Activated CD8-positive, alpha-beta memory T cell treated with anti-CD3 and anti-CD28 coated beads, Interleukin-2, amount 50 U/mL, for 48 hours (primary cell): ENCODE results near the gene TMEM179B.
"Not testable (repeated sequence)": the region's sequence is repeated elsewhere in the genome, so short reads cannot be mapped to it uniquely, and the experiment has no call there.

Experiments used
- DNase-seq: peaks from one replicate; pipeline ENCODE4 v3.0.0-alpha.2; 2020

TMEM179B gene, protein sequence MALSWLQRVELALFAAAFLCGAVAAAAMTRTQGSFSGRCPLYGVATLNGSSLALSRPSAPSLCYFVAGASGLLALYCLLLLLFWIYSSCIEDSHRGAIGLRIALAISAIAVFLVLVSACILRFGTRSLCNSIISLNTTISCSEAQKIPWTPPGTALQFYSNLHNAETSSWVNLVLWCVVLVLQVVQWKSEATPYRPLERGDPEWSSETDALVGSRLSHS

DNA sequence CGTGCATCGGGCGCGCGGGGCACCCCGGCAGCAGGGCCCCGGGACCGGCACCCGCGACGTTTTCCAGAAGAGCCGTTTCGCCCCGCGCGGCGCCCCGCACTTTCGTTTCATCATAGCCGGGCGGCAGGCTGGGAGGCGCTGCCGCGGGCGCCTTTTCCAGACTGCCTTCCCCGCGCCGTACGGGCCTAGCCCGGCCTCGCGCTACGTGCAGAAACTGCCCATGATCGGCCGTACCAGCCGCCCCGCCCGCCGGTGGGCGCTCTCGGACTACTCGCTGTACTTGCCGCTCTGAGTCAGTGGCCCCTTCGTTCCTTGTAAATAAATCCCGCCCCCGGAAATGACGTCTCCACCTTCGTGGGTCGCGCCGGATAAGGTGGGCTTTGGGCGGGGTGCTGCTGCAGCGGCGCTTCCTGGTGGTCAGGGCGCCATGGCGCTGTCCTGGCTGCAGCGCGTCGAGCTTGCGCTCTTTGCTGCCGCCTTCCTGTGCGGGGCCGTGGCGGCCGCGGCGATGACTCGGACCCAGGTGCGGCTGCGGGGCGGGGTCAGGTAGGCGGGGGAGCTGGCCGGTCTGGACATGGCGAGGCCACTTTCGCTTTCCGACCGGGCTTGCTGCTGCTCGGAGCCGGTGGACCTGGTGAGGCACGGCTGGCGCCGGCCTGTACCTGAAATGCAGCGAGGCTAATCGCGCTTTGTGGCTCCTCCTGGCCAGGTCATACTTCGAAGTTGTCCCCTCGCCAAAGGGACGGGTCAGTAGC, at the start of gene TMEM179B:
Gene TMEM179B (plus strand): TSS at position 398 of the 755 bp plus-strand sequence. CDS start 30 bp downstream, at position 428.
- DNase-seq = peak; percentile 99

DNA sequence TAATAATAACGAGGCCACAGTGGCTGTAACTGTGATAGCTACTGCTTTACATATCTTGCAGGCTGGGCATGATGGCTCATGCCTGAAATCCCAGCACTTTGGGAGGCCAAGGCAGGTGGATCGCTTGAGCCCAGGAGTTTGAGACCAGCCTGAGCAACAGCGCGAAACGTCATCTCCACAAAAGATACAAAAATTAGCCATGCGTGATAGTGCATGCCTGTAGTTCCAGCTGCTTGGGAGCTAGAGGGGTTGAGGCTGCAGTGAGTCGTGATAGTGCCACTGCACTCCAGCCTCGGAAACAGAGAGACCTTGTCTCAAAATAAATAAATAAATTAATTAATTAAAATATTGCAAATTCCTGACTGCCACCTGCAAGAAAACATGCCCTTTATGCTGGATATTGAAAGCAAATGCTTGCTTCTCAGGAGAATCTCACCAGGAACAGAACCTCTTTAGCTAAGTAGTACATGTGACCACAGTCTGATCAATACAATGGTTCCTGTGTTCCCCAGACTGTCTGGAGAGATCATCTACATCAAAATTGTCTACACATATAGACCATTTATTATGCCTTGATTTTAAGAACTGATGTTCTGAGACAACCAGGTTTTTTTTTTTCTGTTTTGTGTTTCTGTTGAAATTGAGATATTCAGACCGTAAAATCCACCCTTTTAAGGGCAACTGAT, 39.6 kb upstream of the TMEM179B start:
- no peak for DNase-seq

DNA sequence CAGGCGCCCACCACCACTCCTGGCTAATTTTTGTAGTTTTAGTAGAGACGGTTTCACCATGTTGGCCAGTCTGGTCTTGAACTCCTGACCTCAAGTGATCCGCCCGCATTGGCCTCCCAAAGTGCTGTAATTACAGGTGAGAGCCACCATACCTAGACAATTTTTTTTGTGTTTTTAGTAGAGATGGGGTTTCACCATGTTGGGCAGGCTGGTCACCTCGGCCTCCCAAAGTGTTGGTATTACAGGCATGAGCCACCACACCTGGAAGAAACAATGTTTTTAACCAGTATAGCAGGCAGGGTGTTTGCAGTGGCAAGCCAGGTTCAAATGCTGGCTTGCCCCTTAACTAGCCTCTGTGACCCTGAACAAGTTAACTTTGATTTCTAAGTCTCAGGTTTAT, 37.3 kb upstream of the TMEM179B start:
- not testable (repeated sequence) for DNase-seq

DNA sequence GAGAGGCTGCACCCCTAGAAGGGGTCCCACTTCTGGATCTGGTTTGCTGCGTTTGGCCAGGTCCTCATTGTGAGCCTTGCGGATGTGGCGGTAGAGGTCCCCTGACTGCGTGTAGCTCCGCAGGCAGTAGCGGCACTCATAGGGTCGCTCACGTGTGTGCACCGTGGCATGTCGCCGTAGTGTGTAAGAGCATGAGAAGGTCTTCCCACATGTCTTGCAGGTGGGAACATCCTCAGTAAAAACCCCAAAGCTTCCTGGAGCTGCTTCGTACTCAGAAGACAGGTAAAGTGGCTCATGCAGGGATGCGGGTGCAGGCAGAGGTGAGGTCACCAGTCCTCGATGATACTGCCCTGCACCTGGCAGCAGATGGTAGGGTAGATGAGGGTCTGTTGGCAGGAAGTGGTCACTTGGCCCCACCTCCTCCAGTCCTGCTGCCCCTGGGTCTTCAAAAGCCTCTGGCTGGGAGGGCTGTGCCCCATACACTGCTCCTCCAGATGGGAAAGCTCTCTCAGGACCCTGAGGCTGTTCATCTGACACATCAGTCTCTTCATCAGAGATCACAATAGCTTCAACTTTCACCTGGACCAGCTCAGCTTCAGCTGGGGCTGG, 34.9 kb upstream of the TMEM179B start:
- no peak for DNase-seq

DNA sequence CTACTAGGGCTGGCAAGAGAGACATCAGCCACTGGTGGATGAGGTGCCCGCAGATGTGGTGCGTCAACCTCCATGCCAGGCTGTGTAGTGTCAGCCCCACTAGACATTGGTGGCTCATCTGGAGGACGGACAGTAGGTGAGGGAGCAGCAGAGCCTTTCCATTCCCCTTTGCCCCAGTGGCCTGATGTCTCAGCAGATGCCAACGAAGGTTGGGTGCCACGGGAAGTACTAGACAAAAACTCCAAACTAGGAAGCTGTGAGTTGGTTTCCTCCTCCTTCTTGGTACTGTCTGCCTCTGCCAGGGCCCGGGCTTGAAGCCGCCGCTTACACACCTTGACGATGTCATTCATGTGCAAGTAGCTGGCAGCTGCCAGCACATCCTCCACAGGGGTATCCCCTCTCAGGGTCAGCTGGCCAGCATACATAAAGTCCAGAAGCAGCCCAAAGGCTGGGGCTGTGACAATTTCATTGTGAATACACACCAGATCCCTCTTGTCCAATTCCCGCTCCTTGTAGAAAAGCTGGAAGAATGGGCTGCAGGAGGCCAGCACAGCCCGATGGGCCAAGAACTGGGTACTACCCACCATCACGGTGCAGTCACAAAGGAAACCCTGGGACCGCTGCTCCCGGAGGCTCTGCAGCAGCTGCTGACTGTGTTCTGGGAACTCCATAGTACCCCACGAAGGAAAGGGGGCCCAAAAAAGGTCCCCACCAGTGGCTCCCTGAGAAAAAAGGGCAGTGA, 34.0 kb upstream of the TMEM179B start:
- DNase-seq = no peak

DNA sequence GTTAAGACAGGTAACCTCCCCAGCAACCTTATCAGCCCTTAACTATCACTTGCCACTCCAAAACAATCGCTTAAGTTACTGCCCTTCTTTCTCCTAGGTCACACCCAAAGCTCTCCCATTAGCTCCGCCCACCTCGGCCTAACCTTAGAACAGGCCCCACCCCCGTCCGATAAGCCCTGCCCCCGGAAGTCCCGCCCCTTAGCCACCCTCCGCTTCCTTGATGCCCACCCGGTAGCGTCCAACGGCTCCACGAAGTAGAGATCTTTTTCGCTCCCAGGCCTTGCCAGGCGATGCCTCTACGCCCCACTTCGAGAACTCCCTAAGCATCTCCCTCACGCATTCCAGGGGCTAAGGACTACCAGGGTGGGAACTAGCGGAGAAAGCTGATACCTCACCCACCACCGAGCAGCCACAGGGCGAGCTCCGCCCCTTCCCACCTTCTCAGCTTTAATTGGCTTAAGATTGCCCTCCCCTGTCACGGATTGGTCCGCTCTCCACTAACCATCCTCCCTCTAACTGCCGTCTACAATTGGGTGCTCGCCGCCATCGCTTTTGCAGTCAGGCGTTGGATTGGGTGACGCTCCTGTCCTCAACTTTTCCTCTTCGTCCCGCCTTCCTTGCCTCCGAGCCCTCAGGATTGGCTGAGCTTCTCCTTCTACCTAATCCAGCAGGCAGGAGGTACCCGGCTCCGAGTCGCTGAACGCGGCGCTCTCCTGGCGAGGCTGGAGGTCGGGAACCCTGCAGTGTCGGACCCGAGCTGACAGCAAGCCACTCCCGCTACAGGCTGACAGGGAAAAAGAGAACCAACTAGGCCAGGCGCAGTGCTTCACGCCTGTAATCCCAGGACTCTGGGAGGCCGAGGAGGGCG, 33.2 kb upstream of the TMEM179B start, which contains the start of gene ZBTB3:
Gene ZBTB3 (minus strand): TSS at position 425 of the 868 bp plus-strand sequence. CDS start 496 bp downstream, outside the sequence.
- DNase-seq = peak; percentile 97

DNA sequence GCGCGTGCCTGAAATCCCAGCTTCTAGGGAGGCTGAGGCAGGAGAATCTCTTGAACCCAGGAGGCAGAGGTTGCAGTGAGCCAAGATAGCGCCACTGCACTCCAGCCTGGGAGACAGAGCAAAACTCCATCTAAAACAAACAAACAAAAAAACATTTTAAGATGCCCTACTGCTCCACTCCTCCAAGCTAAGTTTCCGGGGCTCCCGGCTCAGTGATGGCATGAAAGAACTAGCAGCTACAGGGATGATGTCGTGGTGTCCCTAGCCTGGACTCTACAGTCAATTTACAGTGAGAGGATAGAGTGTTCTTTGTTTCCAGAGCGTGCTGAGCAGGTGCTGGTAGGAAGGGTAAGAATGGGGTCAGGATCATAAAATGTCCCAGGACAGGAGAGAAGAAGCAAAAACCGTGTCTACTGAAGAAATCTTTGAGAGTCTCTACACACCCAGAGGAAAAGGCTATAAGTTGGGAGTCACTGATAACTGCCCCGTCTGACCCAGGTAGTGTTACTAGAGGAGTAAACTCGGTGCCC, 32.1 kb upstream of the TMEM179B start:
- DNase-seq = no peak

DNA sequence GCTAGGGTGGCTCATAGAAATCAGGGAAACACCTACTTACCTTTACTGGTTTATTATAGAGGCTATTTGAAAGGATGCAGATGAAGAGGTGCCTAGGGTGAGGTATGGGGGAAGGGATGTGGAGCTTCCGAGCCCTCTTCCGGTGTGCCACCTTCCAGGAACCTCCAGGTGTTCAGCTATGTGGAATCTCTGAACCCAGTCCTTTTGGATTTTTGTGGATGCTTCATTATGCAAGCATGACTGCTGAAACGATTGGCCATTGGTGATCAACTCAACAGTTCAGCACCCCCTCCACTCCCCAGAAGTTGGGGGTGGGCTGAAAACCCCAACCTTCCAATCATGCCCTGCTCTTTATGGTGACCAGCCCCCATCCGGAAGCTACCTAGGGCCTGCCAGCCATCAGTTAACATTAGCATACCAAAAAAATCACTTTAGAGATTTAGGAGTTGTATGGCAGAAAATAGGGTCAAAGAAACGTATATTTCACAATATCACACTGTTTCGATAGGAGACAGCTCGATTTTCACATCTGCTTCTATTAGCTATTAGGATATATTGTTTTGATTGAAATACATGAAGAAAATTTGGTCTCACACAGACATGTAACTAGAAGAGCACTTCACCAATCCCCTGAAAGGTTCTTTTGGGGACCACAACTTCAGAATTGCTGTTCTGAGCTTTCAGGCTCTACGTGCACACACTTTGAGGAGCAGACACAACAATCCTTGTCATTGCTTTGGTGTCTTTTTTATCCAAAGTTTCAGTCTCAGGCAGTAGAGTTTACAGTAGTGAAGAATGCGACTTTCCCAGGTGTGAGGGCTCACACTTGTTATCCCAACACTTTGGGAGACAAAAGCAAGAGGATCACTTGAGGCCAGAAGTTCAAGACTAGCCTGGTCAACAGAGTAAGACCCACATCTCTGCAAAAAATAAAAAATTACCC, 29.1 kb upstream of the TMEM179B start:
- no peak for DNase-seq

DNA sequence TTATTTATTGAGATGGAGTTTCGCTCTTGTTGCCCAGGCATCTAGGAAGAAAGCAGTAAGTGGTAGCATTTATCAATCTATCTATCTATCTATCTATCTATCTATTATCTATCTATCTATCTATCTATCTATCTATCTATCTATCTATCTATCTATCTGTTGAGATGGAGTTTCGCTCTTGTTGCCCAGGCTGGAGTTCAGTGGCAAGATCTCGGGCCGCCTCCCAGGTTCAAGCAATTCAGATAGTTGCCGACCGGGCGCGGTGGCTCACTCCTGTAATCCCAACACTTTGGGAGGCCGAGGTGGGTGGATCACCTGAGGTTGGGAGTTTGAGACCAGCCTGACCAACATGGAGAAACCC, 26.4 kb upstream of the TMEM179B start:
- DNase-seq = not testable (repeated sequence)

DNA sequence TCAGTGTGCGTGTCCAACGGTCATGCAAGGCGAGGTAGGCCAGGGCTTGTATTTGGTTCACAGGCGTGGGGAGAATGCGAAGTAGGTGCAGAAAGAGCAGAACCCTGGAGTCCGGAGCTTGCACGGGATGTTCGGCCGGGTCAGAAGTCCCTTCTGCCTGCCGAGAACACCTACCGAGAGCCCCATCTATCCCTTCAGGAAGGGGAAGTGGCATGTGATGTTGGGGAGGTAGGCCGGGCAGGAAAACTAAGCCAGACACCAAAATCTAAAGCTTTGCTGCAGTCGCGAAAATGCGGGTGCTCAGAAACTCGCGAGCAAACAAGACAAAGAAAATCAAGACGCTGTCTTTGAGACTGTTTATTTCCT, 16.4 kb upstream of the TMEM179B start:
- DNase-seq = peak; percentile 72

DNA sequence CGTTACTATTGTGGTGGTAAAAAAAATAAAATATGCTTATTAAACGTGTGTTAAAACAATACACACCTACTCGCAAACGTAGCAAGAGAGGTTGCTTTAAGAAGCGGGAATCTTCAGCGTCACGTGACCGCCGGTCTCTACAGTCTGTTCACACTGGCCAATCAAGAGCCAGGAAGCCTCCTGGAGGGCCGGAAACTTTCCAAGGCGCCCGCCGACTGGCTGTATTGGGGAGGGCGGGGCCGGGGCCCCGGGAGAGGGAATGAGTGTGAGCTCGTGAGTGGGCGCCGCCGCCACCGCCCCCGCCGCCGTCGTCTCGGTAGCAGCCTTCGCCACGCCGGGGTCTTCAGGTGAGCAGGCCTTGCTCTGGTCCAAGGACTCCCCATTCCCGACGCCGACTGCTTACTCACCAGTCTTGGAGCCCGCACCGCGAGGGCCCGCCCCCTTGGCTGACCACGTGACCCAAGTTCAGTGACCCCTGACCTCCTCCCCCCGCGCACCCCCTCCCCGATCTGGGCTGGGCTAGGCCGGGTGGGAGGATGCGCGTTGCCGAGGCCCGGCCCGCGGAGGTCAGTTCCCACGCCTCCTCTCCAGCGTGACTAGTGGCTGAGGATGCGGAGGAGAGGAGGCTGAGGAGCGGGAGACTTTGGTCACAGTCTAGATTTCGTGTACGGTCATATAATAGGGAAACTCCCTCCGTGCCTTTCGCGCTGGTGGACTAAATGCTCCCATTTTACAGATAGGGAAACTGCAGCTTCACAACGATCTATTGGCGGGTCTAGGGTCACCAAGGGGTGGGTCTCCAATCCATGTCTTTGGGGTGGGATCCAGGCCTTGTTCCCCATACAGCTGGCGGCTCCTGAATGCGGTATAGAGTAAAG, 15.8 kb upstream of the TMEM179B start, which contains the start of gene TAF6L:
Gene TAF6L (plus strand): TSS at position 253 of the 878 bp plus-strand sequence. CDS start 4,388 bp downstream, outside the sequence.
- DNase-seq = peak; percentile 97

DNA sequence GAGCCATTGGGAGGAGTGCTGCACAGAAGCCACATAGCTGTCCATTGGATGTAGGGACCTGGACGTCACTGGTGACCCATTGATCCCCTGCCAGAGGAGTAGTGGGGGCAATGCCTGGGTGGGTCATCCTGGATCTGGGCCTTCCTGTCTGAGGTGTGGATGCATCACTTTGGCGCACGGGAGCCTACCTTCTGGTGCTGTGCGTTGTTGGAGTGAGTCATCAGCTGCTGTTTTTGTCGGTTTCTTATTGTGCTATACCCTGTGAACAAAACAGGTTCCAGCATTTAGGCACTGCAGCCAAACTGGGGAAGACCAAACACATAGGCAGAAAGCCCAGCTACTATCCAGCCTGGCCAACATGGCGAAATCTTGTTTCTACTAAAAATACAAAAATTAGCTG, 12.8 kb upstream of the TMEM179B start:
- no peak for DNase-seq

DNA sequence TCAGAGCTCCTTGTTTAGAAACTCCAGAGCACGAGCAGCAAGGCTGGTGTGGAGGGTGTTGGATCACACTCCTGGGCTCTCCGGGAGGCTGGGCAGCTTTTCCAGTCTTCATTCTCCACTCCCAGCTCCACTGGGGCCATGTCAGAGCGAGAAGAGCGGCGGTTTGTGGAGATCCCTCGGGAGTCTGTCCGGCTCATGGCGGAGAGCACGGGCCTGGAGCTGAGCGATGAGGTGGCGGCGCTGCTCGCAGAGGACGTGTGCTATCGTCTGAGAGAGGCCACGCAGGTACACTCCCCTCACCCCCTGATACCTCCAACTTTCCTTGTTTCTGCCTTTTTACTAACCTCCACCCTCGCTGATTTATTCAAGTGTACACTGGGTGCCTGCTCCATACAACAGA, 11.6 kb upstream of the TMEM179B start:
- DNase-seq = no peak

DNA sequence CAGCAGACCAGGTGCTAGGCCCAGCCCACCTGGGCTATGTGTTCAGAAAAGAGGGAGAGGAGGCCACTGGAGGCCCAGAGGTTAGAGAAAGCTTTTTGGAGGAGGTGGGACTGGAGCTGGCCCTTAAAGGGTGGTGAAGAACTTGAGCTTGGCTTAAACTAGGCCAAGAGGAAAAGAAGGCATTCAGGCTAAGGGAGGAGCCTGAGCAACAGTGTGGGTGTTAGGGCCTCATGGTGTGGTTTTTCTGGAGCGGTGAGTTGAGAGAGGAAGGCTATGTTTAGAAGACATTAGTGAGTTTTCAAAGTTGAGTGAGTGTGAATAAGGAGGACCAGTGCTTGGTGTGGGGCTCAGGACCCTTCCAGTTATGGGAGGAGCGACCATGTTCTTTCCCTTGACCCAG, 9.8 kb upstream of the TMEM179B start:
- no peak for DNase-seq

DNA sequence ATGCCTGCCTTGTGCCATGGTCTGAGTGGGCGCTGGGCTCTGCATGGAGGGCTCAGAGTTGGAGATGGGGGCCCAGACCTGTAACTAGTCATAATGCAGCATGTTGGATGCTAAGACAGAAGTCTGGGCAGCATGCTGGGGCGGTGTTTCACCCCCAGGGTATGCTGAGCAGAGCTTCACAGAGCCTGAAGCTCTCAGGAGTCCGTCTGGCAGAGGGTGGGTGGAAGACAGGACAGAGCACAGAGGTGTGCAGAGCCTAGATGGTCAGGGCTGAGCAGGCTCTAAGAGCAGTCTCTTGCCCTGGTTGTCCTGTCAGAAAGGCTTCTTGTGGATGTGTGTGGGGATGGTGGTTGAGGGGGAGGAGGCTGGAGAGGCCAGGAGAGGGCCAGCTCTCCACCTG, 8.8 kb upstream of the TMEM179B start:
- no peak for DNase-seq

DNA sequence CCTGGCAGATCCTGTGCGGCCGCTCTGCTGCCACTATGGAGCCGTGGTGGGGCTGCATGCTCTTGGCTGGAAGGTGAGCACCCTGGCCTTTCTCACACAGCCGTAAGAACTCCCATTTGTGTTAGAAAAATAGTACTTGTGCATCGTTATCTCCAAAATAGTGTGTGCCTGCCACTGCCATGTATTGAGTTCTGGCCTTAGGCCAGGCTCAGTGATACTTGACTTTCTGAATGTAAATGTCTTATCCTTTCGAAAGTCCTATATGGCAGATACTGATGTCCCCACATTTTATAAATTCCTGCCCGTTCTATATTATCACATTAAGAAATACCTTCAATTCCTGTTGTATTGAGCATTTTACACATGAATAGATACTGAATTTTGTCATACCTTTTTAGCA, 4.4 kb upstream of the TMEM179B start:
- no peak for DNase-seq

DNA sequence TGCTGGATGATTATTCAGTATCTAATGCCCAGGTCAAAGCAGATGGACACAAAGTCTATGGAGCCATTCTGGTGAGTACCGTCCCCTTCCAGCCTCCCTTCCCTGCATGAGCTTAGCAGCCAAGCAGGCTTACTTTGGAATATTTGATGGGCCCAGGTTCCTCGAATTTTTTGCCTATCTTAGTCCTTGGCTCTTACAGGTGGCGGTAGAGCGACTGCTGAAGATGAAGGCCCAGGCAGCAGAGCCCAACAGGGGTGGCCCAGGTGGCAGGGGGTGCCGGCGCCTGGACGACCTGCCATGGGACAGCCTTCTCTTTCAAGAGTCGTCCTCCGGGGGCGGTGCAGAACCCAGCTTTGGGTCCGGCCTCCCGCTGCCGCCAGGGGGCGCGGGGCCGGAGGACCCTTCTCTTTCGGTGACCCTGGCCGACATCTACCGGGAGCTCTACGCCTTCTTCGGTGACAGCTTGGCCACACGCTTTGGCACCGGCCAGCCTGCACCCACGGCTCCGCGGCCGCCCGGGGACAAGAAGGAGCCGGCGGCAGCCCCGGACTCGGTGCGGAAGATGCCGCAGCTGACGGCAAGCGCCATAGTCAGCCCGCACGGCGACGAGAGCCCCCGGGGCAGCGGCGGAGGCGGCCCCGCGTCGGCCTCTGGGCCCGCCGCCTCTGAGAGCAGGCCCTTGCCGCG, 741 bp upstream of the TMEM179B start:
- DNase-seq = peak; percentile 94

DNA sequence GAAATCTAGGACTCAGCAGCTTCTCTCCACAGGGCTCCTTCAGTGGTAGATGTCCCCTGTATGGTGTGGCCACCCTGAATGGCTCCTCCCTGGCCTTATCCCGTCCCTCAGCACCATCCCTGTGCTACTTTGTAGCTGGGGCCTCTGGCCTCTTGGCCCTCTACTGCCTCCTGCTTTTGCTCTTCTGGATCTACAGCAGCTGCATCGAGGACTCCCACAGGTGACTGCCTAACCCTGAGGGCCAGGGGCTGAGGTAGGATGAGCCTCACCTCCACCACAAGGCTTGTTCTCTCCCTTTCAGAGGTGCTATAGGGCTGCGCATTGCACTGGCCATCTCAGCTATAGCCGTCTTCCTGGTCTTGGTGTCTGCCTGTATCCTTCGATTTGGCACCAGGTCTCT, 1.8 kb downstream of the TMEM179B start:
- no peak for DNase-seq

DNA sequence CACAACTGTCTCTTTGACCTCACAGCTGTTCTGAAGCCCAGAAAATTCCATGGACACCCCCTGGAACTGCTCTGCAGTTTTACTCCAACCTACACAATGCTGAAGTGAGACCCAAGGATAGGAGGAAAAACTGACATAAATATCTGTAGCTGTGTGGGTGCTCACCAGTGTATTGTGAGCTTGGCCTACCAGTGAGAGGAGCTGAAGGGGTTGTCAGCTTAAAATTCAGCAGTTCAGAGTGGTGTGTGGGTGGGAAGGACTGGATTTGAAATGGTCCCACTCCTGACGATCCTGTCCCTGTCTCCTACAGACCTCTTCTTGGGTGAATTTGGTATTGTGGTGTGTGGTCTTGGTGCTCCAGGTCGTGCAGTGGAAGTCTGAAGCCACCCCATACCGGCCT, 2.4 kb downstream of the TMEM179B start:
- DNase-seq = no peak
